ENCODE data around the gene ACSM2B.

ACSM2B gene

GRCh38 chr16:20620770-20621169, 44.6 kb upstream of the ACSM2B start:
- no peak for ATAC-seq
- TF ChIP-seq ZNF8 (CRISPR knock-in tag; IDR thresholded peaks at IDR 0.05) (no peak), SNAI2 (CRISPR knock-in tag; IDR thresholded peaks at IDR 0.05) (no peak), GLIS3 (CRISPR knock-in tag; IDR thresholded peaks at IDR 0.05) (no peak), CREB5 (CRISPR knock-in tag; IDR thresholded peaks at IDR 0.05; ENCODE audit: low read depth) (no peak), PPARA (CRISPR knock-in tag; IDR thresholded peaks at IDR 0.05; ENCODE audit: borderline replicate concordance) (no peak), TCF4 (CRISPR knock-in tag; IDR thresholded peaks at IDR 0.05; ENCODE audit: borderline replicate concordance) (no peak), POU6F1 (CRISPR knock-in tag; IDR thresholded peaks at IDR 0.05; ENCODE audit: borderline replicate concordance, low read depth) (no peak), CSDC2 (CRISPR knock-in tag; IDR thresholded peaks at IDR 0.05) (no peak)

GRCh38 chr16:20620003-20620402, 43.8 kb upstream of the ACSM2B start:
- no peak for ATAC-seq

GRCh38 chr16:20617271-20617670, 41.1 kb upstream of the ACSM2B start:
- TF ChIP-seq ZNF8 (CRISPR knock-in tag; IDR thresholded peaks at IDR 0.05), result no peak
- no peak for TF ChIP-seq TSHZ2 (CRISPR knock-in tag; IDR thresholded peaks at IDR 0.05)
- no peak for TF ChIP-seq ARNTL (CRISPR knock-in tag; IDR thresholded peaks at IDR 0.05; ENCODE audit: borderline replicate concordance, low read depth)
- TF ChIP-seq OSR1 (CRISPR knock-in tag; IDR thresholded peaks at IDR 0.05), result no peak
- no peak for TF ChIP-seq SNAI2 (CRISPR knock-in tag; IDR thresholded peaks at IDR 0.05)
- ATAC-seq, result no peak

More at GRCh38 chr16:20620003-20620402, 43.8 kb upstream of the ACSM2B start:
- TF ChIP-seq ZNF565 (CRISPR knock-in tag; conservative IDR thresholded peaks at IDR 0.05; ENCODE audit: low read depth), result no peak
- TF ChIP-seq ISL1 (CRISPR knock-in tag; IDR thresholded peaks at IDR 0.05), result no peak
- no peak for TF ChIP-seq ZNF70 (CRISPR knock-in tag; IDR thresholded peaks at IDR 0.05)
- TF ChIP-seq TCF4 (CRISPR knock-in tag; IDR thresholded peaks at IDR 0.05; ENCODE audit: borderline replicate concordance), result no peak
- TF ChIP-seq ARNTL (CRISPR knock-in tag; IDR thresholded peaks at IDR 0.05; ENCODE audit: borderline replicate concordance, low read depth), result no peak
- TF ChIP-seq TOX (CRISPR knock-in tag; IDR thresholded peaks at IDR 0.05; ENCODE audit: borderline replicate concordance), result no peak
- TF ChIP-seq CREB5 (CRISPR knock-in tag; IDR thresholded peaks at IDR 0.05; ENCODE audit: low read depth), result no peak

GRCh38 chr16:20614186-20615141, 38.3 kb upstream of the ACSM2B start:
- ATAC-seq, result no peak
- TF ChIP-seq POU6F1 (CRISPR knock-in tag; IDR thresholded peaks at IDR 0.05; ENCODE audit: borderline replicate concordance, low read depth) (no peak), SNAI2 (CRISPR knock-in tag; IDR thresholded peaks at IDR 0.05) (no peak), PATZ1 (CRISPR knock-in tag; IDR thresholded peaks at IDR 0.05; ENCODE audit: borderline replicate concordance) (no peak), ZNF565 (CRISPR knock-in tag; conservative IDR thresholded peaks at IDR 0.05; ENCODE audit: low read depth) (no peak), ZNF8 (CRISPR knock-in tag; IDR thresholded peaks at IDR 0.05) (no peak), BACH2 (CRISPR knock-in tag; IDR thresholded peaks at IDR 0.05; ENCODE audit: borderline replicate concordance) (no peak), TCF4 (CRISPR knock-in tag; IDR thresholded peaks at IDR 0.05; ENCODE audit: borderline replicate concordance) (no peak), TSHZ2 (CRISPR knock-in tag; IDR thresholded peaks at IDR 0.05) (no peak), ZFP30 (CRISPR knock-in tag; IDR thresholded peaks at IDR 0.05) (no peak), ISL1 (CRISPR knock-in tag; IDR thresholded peaks at IDR 0.05) (no peak), ZC3H10 (CRISPR knock-in tag; IDR thresholded peaks at IDR 0.05) (no peak), TOX (CRISPR knock-in tag; IDR thresholded peaks at IDR 0.05; ENCODE audit: borderline replicate concordance) (no peak), PPARA (CRISPR knock-in tag; IDR thresholded peaks at IDR 0.05; ENCODE audit: borderline replicate concordance) (no peak)

Data from SK-N-SH treated with all-trans-retinoic acid at 6 μM for 48 hours (cell line).